HEK293T (cell line): Measurements from ENCODE around the gene FMN2.

Experiments
- ARNT ChIP-seq: fragments of 450-650 bp; IDR thresholded peaks from 2 replicates; pipeline ENCODE4 v1.6.1; 2017; ENCODE audit warnings: mild to moderate bottlenecking
- ELF4 ChIP-seq: fragments of 450-650 bp; IDR thresholded peaks from 2 replicates; pipeline ENCODE4 v1.6.1; 2017; ENCODE audit warnings: antibody characterized with exemption
- FOXK2 ChIP-seq: fragments of 450-650 bp; IDR thresholded peaks from 2 replicates; pipeline ENCODE4 v1.6.1; 2016; ENCODE audit warnings: mild to moderate bottlenecking
- FOXM1 ChIP-seq: fragments of 450-650 bp; IDR thresholded peaks from 2 replicates; pipeline ENCODE4 v1.6.1; 2017; ENCODE audit warnings: mild to moderate bottlenecking, borderline replicate concordance
- HDGF ChIP-seq: fragments of 450-650 bp; IDR thresholded peaks from 2 replicates; pipeline ENCODE4 v1.6.1; 2017; ENCODE audit warnings: antibody characterized with exemption, borderline replicate concordance
- PKNOX1 ChIP-seq: fragments of 450-650 bp; IDR thresholded peaks from 2 replicates; pipeline ENCODE4 v1.6.1; 2016
- SP1 ChIP-seq: fragments of 450-650 bp; IDR thresholded peaks from 2 replicates; pipeline ENCODE4 v1.6.1; 2017
- ZNF384 ChIP-seq: fragments of 450-650 bp; IDR thresholded peaks from 2 replicates; pipeline ENCODE4 v1.6.1; 2016

DNA sequence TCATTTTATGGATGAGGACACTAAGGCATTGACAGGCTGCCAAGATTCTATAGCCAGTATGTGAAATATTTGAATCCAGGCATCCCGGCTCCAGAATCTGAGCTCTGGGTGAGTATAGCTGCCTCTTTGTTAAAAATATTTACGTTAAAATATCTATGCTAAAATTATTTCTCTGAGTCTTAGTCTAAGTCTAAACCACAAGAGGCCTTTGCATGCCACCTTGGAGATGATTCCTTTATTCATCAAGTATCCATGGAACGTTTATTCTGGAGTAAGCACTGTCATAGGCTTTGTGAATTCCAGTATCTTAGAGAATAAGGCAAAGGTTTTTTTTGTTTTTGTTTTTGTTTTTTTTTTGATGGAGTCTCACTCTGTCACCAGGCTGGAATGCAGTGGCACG is 403.9 kb downstream of the FMN2 start:
- no peak for TF ChIP-seq HDGF
- no peak for TF ChIP-seq FOXK2
- no peak for TF ChIP-seq ELF4
- TF ChIP-seq ARNT, result no peak
- no peak for TF ChIP-seq ZNF384
- no peak for TF ChIP-seq SP1
- TF ChIP-seq FOXM1, result no peak
- no peak for TF ChIP-seq PKNOX1
